ENCODE data around the gene NECAB2. TPM values are rescaled to one million over a fixed set of nuclear protein-coding genes. Genes with fewer than 3 reads are reported as not detected.
"Not testable (repeated sequence)": the region's sequence is repeated elsewhere in the genome, so short reads cannot be mapped to it uniquely, and the experiment has no call there.

Gene NECAB2
- total RNA-seq, 3 donors from 2014 or later, result 1.5 TPM; not detected in 2

GRCh38 chr16:83940119-83940518 is 27.9 kb upstream of the NECAB2 start:
- Histone ChIP-seq H3K27ac (no peak overlapping the region), H3K27me3 (no peaks in the 10 kb centered on the region), H3K36me3 (no peaks in the 10 kb centered on the region), H3K9me3 (no peaks in the 10 kb centered on the region), H3K4me3 (no peak overlapping the region), H3K4me1 (no peaks in the 10 kb centered on the region)
- TF ChIP-seq POLR2A (IDR thresholded peaks at IDR 0.05), result no peak
- no peak for TF ChIP-seq CTCF (IDR thresholded peaks at IDR 0.05)
- no peak for TF ChIP-seq POLR2AphosphoS5 (IDR thresholded peaks at IDR 0.05)
- intact Hi-C loops (cut with DNase I; ENCODE audit: low total_unique reads), result no loop called here
- no peak for DNase-seq (ENCODE audit: low spot score in 2 of 2)

- no peaks in the 10 kb centered on the region for H3K4me1 ChIP-seq
- H3K36me3 ChIP-seq, result no peaks in the 10 kb centered on the region
- no peaks in the 10 kb centered on the region for H3K27me3 ChIP-seq
- H3K4me3 ChIP-seq, result no peak overlapping the region
- no peak for DNase-seq (ENCODE audit: low spot score in 2 of 2)
- H3K27ac ChIP-seq, result no peak overlapping the region
- intact Hi-C loops (cut with DNase I; ENCODE audit: low total_unique reads), result no loop called here
- H3K9me3 ChIP-seq, result no peaks in the 10 kb centered on the region
- TF ChIP-seq POLR2A (IDR thresholded peaks at IDR 0.05) (no peak), POLR2AphosphoS5 (IDR thresholded peaks at IDR 0.05) (no peak), CTCF (IDR thresholded peaks at IDR 0.05) (no peak)
Measured at GRCh38 chr16:83940630-83941378, 27.2 kb upstream of the NECAB2 start.

GRCh38 chr16:83941546-83941945 is 26.5 kb upstream of the NECAB2 start:
- H3K4me1 ChIP-seq; H3K9me3 ChIP-seq; H3K27ac ChIP-seq; H3K27me3 ChIP-seq; H3K4me3 ChIP-seq; DNase-seq (ENCODE audit: low spot score in 2 of 2); intact Hi-C loops (cut with DNase I; ENCODE audit: low total_unique reads); H3K36me3 ChIP-seq: not testable (repeated sequence)

- TF ChIP-seq CTCF (IDR thresholded peaks at IDR 0.05) (no peak), POLR2AphosphoS5 (IDR thresholded peaks at IDR 0.05) (no peak), POLR2A (IDR thresholded peaks at IDR 0.05) (no peak)
- Histone ChIP-seq H3K27ac (no peak overlapping the region), H3K4me1 (no peaks in the 10 kb centered on the region), H3K36me3 (no peaks in the 10 kb centered on the region), H3K4me3 (no peak overlapping the region), H3K9me3 (no peaks in the 10 kb centered on the region), H3K27me3 (no peaks in the 10 kb centered on the region)
- DNase-seq (ENCODE audit: low spot score in 2 of 2), result no peak
- intact Hi-C loops (cut with DNase I; ENCODE audit: low total_unique reads), result no loop called here
Measured at GRCh38 chr16:83942074-83942473, 26.0 kb upstream of the NECAB2 start.

GRCh38 chr16:83942815-83943515 is 25.1 kb upstream of the NECAB2 start:
- no peak for DNase-seq (ENCODE audit: low spot score in 2 of 2)
- Histone ChIP-seq H3K36me3 (no peaks in the 10 kb centered on the region), H3K9me3 (no peaks in the 10 kb centered on the region), H3K4me3 (no peak overlapping the region), H3K4me1 (no peaks in the 10 kb centered on the region), H3K27me3 (no peaks in the 10 kb centered on the region), H3K27ac (no peak overlapping the region)
- intact Hi-C loops (cut with DNase I; ENCODE audit: low total_unique reads), result no loop called here
- no peak for TF ChIP-seq POLR2AphosphoS5 (IDR thresholded peaks at IDR 0.05)
- TF ChIP-seq POLR2A (IDR thresholded peaks at IDR 0.05), result no peak
- TF ChIP-seq CTCF (IDR thresholded peaks at IDR 0.05), result no peak
